ENCODE measurements around the gene SERGEF. TPM values are rescaled to one million over a fixed set of nuclear protein-coding genes. Genes with fewer than 3 reads are reported as not detected.

The SERGEF gene
- total and polyA plus RNA-seq, 2 of the 4 experiments (the other 2 are of a cell fraction), result 12.2 to 18.1 TPM

GRCh38 chr11:17752144-17752543, 260.7 kb downstream of the SERGEF start:
- no peak for ATAC-seq (ENCODE audit: low read depth)

More at GRCh38 chr11:17752144-17752543, 260.7 kb downstream of the SERGEF start:
- no peak overlapping the region for H3K23ac ChIP-seq (ENCODE audit: low read depth, low read length)
- no peaks in the 10 kb centered on the region; the same call in 1 of the 2 replicates for H3K9me1 ChIP-seq (ENCODE audit: insufficient read depth, low read length)
- intact Hi-C loops (cut with micrococcal nuclease) (no loop called here), in situ Hi-C loops (cut with MboI; ENCODE audit: low sequenced_read_pairs) (no loop called here), dilution Hi-C loops (cut with HindIII; ENCODE audit: low sequenced_read_pairs, unreplicated experiment) (no loop called here)
- POLR2A ChIA-PET (ENCODE audit: unreplicated experiment), result no interaction called here
- H3K4me3 ChIP-seq (ENCODE audit: insufficient read depth, low read depth, low read length), result no peak overlapping the region
- no peak overlapping the region for H2AK5ac ChIP-seq (ENCODE audit: low read depth, low read length)
- H3K4ac ChIP-seq (ENCODE audit: low read depth, low read length), result no peak overlapping the region
- H3K79me1 ChIP-seq (ENCODE audit: low read depth in 1 of 2, low read length in 2 of 2), result no peaks in the 10 kb centered on the region
- no peak for TF ChIP-seq SMC3 (IDR thresholded peaks at IDR 0.05; ENCODE audit: low read depth, low read length)
- no peak for TF ChIP-seq RAD21 (IDR thresholded peaks at IDR 0.05; ENCODE audit: low read length)
- TF ChIP-seq POLR2A (IDR thresholded peaks at IDR 0.05; ENCODE audit: low read depth, low read length), result no peak
- TF ChIP-seq MAFK (IDR thresholded peaks at IDR 0.05; ENCODE audit: low read depth, low read length), result no peak
- no peak for TF ChIP-seq MAZ (IDR thresholded peaks at IDR 0.05; ENCODE audit: borderline replicate concordance, low read depth, low read length)
- TF ChIP-seq RCOR1 (IDR thresholded peaks at IDR 0.05; ENCODE audit: insufficient replicate concordance, low read length), result no peak
- no peak for TF ChIP-seq FOS (IDR thresholded peaks at IDR 0.05; ENCODE audit: low read depth, low read length)
- TF ChIP-seq CHD1 (IDR thresholded peaks at IDR 0.05; ENCODE audit: low read depth, low read length), result no peak
- no peak for TF ChIP-seq USF2 (IDR thresholded peaks at IDR 0.05; ENCODE audit: low read depth, low read length)
- no peak for TF ChIP-seq CEBPB (IDR thresholded peaks at IDR 0.05; ENCODE audit: low read depth, low read length)
- no peak for TF ChIP-seq RFX5 (IDR thresholded peaks at IDR 0.05; ENCODE audit: low read depth, low read length)
- TF ChIP-seq, protein P1, sequence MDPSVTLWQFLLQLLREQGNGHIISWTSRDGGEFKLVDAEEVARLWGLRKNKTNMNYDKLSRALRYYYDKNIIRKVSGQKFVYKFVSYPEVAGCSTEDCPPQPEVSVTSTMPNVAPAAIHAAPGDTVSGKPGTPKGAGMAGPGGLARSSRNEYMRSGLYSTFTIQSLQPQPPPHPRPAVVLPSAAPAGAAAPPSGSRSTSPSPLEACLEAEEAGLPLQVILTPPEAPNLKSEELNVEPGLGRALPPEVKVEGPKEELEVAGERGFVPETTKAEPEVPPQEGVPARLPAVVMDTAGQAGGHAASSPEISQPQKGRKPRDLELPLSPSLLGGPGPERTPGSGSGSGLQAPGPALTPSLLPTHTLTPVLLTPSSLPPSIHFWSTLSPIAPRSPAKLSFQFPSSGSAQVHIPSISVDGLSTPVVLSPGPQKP (IDR thresholded peaks at IDR 0.05; ENCODE audit: borderline replicate concordance, low read depth, low read length), result no peak
- no peak for TF ChIP-seq BHLHE40 (IDR thresholded peaks at IDR 0.05; ENCODE audit: low read depth, low read length)
- TF ChIP-seq, protein P2, sequence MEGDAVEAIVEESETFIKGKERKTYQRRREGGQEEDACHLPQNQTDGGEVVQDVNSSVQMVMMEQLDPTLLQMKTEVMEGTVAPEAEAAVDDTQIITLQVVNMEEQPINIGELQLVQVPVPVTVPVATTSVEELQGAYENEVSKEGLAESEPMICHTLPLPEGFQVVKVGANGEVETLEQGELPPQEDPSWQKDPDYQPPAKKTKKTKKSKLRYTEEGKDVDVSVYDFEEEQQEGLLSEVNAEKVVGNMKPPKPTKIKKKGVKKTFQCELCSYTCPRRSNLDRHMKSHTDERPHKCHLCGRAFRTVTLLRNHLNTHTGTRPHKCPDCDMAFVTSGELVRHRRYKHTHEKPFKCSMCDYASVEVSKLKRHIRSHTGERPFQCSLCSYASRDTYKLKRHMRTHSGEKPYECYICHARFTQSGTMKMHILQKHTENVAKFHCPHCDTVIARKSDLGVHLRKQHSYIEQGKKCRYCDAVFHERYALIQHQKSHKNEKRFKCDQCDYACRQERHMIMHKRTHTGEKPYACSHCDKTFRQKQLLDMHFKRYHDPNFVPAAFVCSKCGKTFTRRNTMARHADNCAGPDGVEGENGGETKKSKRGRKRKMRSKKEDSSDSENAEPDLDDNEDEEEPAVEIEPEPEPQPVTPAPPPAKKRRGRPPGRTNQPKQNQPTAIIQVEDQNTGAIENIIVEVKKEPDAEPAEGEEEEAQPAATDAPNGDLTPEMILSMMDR (conservative IDR thresholded peaks at IDR 0.05; ENCODE audit: low read depth, low read length), result no peak
- TF ChIP-seq NFE2L2 (IDR thresholded peaks at IDR 0.05; ENCODE audit: low read depth, low read length), result no peak
- no peak for TF ChIP-seq MXI1 (IDR thresholded peaks at IDR 0.05; ENCODE audit: borderline replicate concordance, low read depth, low read length)
- H4K91ac ChIP-seq (ENCODE audit: insufficient read depth, low read depth, low read length), result no peak overlapping the region
- H3K18ac ChIP-seq (ENCODE audit: low read depth, low read length), result no peak overlapping the region
- 88% methylated on average over 5 of the region's 7 CpGs; no CpG with 5 or more reads in 1 of the 2 experiments for WGBS, 2 experiments (ENCODE audit: extremely low coverage in 2 of 2, insufficient read length in 1 of 2)
- H3K27me3 ChIP-seq (ENCODE audit: control insufficient read depth, insufficient read depth, low read length), result peaks cover 40% of the 10 kb centered on the region
- no peak overlapping the region for H4K8ac ChIP-seq (ENCODE audit: low read depth in 2 of 2, low read length in 2 of 2)
- H3K56ac ChIP-seq (ENCODE audit: extremely low read depth, insufficient read depth, low read length), result no peak overlapping the region
- no peak for DNase-seq
- no peak overlapping the region for H2AK9ac ChIP-seq (replicated peaks; ENCODE audit: low read depth, low read length, poor library complexity)
- no peaks in the 10 kb centered on the region for H3K4me1 ChIP-seq (ENCODE audit: control insufficient read depth, insufficient read depth, low read length)
- H2BK15ac ChIP-seq (ENCODE audit: low read depth, low read length), result no peak overlapping the region
- H3K9me3 ChIP-seq (ENCODE audit: control insufficient read depth, insufficient read depth, low read length), result no peaks in the 10 kb centered on the region
- H2BK120ac ChIP-seq (ENCODE audit: low read depth, low read length), result no peak overlapping the region
- no TSS peak for BruUV-seq (replicated peaks)
- H3K36me3 ChIP-seq (ENCODE audit: control insufficient read depth, insufficient read depth, low read length), result no peaks in the 10 kb centered on the region
- H4K5ac ChIP-seq (ENCODE audit: low read depth, low read length), result no peak overlapping the region
- no peak overlapping the region for H3K4me2 ChIP-seq (ENCODE audit: low read depth, low read length)
- H2AFZ ChIP-seq (replicated peaks; ENCODE audit: low read length, poor library complexity), result no peak overlapping the region
- CTCF ChIA-PET, result interaction anchor here (1.0 kb wide), 1 partner anchor 226 kb away, joined by 3 read pairs; no protein-coding TSS in a partner anchor
- no peak overlapping the region for H2BK5ac ChIP-seq (ENCODE audit: low read depth, low read length, poor library complexity, severe bottlenecking)
- H3K9ac ChIP-seq (ENCODE audit: low read depth, low read length), result no peak overlapping the region
- H4K20me1 ChIP-seq (ENCODE audit: insufficient read depth, low read length), result no peaks in the 10 kb centered on the region
- H2BK20ac ChIP-seq (ENCODE audit: low read depth, low read length), result no peak overlapping the region
- no peak overlapping the region for H3K27ac ChIP-seq (ENCODE audit: insufficient read depth, low read length)
- H3K14ac ChIP-seq (replicated peaks; ENCODE audit: low read depth, low read length), result no peak overlapping the region

Data from IMR-90 (cell line).